K562 treated with DMSO at 1 percent for 4 hours (cell line): ENCODE results near the gene BHLHE41. TPM values are rescaled to one million over a fixed set of nuclear protein-coding genes. Genes with fewer than 3 reads are reported as not detected.

Experiments
- total RNA-seq: library from RNA; unstranded; fragments of 300-600 nt; gene quantifications from 2 replicates; pipeline ENCODE4 v1.2.3, GENCODE V29; 2022; ENCODE audit not compliant: insufficient read depth

Gene BHLHE41
- not detected in 2 replicates for total RNA-seq

GRCh38 chr12:26124446-26125399 is at the start of gene BHLHE41:
TSS of gene BHLHE41 (minus strand) at chr12:26125037. CDS start at chr12:26124779, 258 bp downstream.

Other genes starting within 250 kb of the BHLHE41 start
- 0.80 TPM in 1 of 2 replicates, not detected in the other for gene RASSF8, start 166.4 kb downstream of the BHLHE41 start, total RNA-seq
- not detected in 2 replicates for gene SSPN, start 70.5 kb upstream of the BHLHE41 start, total RNA-seq